Measurements from ENCODE around the gene HECTD1.
"Not testable (repeated sequence)": the region's sequence is repeated elsewhere in the genome, so short reads cannot be mapped to it uniquely, and the experiment has no call there.

Gene HECTD1

GRCh38 chr14:31154956-31155355 is 52.6 kb downstream of the HECTD1 start:
- DNase-seq: peak in 1 of 56 donors; percentile 3

GRCh38 chr14:31142455-31143087 is 65.0 kb downstream of the HECTD1 start:
- no peak for DNase-seq

- DNase-seq: no peak
Observed at GRCh38 chr14:31139301-31139847, 68.2 kb downstream of the HECTD1 start.

- DNase-seq: no peak
Observed at GRCh38 chr14:31138301-31138700, 69.3 kb downstream of the HECTD1 start.

- no peak for DNase-seq
Observed at GRCh38 chr14:31137214-31137889, 70.2 kb downstream of the HECTD1 start.

- DNase-seq: no peak
Observed at GRCh38 chr14:31133133-31133532, 74.5 kb downstream of the HECTD1 start.

GRCh38 chr14:31128601-31129526 is 78.7 kb downstream of the HECTD1 start:
- DNase-seq: no peak

- DNase-seq: no peak
Observed at GRCh38 chr14:31127690-31128089, 79.9 kb downstream of the HECTD1 start.

- no peak for DNase-seq
Observed at GRCh38 chr14:31126680-31127079, 80.9 kb downstream of the HECTD1 start.

- DNase-seq: no peak
Observed at GRCh38 chr14:31125231-31125630, 82.4 kb downstream of the HECTD1 start.

- DNase-seq: no peak
Observed at GRCh38 chr14:31124197-31124596, 83.4 kb downstream of the HECTD1 start.

GRCh38 chr14:31122921-31123320 is 84.7 kb downstream of the HECTD1 start:
- DNase-seq: no peak

- DNase-seq: no peak
Observed at GRCh38 chr14:31122098-31122611, 85.4 kb downstream of the HECTD1 start.

- DNase-seq: no peak
Observed at GRCh38 chr14:31118892-31119291, 88.7 kb downstream of the HECTD1 start.

GRCh38 chr14:31113794-31114193 is 93.8 kb downstream of the HECTD1 start:
- no peak for DNase-seq

- DNase-seq: no peak
Observed at GRCh38 chr14:31110872-31111271, 96.7 kb downstream of the HECTD1 start.

GRCh38 chr14:31109257-31109656 is 98.3 kb downstream of the HECTD1 start:
- DNase-seq: no peak

GRCh38 chr14:31106768-31107167 is 100.8 kb downstream of the HECTD1 start:
- DNase-seq: no peak

- no peak for DNase-seq
Observed at GRCh38 chr14:31097081-31097480, 110.5 kb downstream of the HECTD1 start.

GRCh38 chr14:31096255-31096654 is 111.3 kb downstream of the HECTD1 start:
- DNase-seq: no peak

- DNase-seq: not testable (repeated sequence)
Observed at GRCh38 chr14:31095817-31096216, 111.8 kb downstream of the HECTD1 start.
